ENCODE measurements around the gene CENPI. TPM values are rescaled to one million over a fixed set of nuclear protein-coding genes. Genes with fewer than 3 reads are reported as not detected.
"Not testable (repeated sequence)": the region's sequence is repeated elsewhere in the genome, so short reads cannot be mapped to it uniquely, and the experiment has no call there.

CENPI gene, protein sequence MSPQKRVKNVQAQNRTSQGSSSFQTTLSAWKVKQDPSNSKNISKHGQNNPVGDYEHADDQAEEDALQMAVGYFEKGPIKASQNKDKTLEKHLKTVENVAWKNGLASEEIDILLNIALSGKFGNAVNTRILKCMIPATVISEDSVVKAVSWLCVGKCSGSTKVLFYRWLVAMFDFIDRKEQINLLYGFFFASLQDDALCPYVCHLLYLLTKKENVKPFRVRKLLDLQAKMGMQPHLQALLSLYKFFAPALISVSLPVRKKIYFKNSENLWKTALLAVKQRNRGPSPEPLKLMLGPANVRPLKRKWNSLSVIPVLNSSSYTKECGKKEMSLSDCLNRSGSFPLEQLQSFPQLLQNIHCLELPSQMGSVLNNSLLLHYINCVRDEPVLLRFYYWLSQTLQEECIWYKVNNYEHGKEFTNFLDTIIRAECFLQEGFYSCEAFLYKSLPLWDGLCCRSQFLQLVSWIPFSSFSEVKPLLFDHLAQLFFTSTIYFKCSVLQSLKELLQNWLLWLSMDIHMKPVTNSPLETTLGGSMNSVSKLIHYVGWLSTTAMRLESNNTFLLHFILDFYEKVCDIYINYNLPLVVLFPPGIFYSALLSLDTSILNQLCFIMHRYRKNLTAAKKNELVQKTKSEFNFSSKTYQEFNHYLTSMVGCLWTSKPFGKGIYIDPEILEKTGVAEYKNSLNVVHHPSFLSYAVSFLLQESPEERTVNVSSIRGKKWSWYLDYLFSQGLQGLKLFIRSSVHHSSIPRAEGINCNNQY
- total RNA-seq (2022) (4.6 TPM in 2 replicates), Bru-seq, nascent RNA (percentile 50 among the genes with signal in this experiment), BruChase-seq, experiment 1, labeled RNA remaining after a 6-hour chase (percentile 42 among the genes with signal in this experiment), BruChase-seq, experiment 2, labeled RNA remaining after a 2-hour chase (percentile 57 among the genes with signal in this experiment)
- long read RNA-seq, partial matches to known transcripts, result 0 of 2 reads
- long read RNA-seq, other reads (novel, unspliced or antisense), result 2 of 2 reads

GRCh38 chrX:101097546-101098453 lies at the start of gene CENPI:
Gene CENPI, plus strand, starts transcription at chrX:101098204. Its CDS starts 2,867 bp downstream, at chrX:101101071.
- Mint-ChIP-seq H3K27me3 (ENCODE audit: insufficient read depth, unreplicated experiment) (peaks cover 45% of the 10 kb centered on the region), H3K4me1 (ENCODE audit: insufficient read depth, unreplicated experiment) (no peaks in the 10 kb centered on the region), H3K36me3 (ENCODE audit: insufficient read depth, unreplicated experiment) (no peaks in the 10 kb centered on the region), H3K27ac (ENCODE audit: low read depth, unreplicated experiment) (peak within 1 kb of the TSS; percentile 68), H3K9me3 (ENCODE audit: unreplicated experiment) (no peaks in the 10 kb centered on the region), H3K4me3 (ENCODE audit: unreplicated experiment) (peak within 1 kb of the TSS; percentile 90)
- TF ChIP-seq, protein P1, sequence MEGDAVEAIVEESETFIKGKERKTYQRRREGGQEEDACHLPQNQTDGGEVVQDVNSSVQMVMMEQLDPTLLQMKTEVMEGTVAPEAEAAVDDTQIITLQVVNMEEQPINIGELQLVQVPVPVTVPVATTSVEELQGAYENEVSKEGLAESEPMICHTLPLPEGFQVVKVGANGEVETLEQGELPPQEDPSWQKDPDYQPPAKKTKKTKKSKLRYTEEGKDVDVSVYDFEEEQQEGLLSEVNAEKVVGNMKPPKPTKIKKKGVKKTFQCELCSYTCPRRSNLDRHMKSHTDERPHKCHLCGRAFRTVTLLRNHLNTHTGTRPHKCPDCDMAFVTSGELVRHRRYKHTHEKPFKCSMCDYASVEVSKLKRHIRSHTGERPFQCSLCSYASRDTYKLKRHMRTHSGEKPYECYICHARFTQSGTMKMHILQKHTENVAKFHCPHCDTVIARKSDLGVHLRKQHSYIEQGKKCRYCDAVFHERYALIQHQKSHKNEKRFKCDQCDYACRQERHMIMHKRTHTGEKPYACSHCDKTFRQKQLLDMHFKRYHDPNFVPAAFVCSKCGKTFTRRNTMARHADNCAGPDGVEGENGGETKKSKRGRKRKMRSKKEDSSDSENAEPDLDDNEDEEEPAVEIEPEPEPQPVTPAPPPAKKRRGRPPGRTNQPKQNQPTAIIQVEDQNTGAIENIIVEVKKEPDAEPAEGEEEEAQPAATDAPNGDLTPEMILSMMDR (IDR thresholded peaks at IDR 0.05; ENCODE audit: unreplicated experiment), result no peak
- ChIA-PET POLR2A (interaction anchor here (0.6 to 1.0 kb wide), 5 partner anchors 9 to 293 kb away, joined by 3 to 5 read pairs (median 4); partner anchors contain the start of gene RPL36A), CTCF (interaction anchor here (0.6 kb wide), 2 partner anchors 10 to 103 kb away, joined by 3 read pairs; no protein-coding TSS in a partner anchor)
- no TSS peak for BruUV-seq (replicated peaks)
- intact Hi-C loops (cut with micrococcal nuclease), result loop anchor here (10.0 kb wide), 1 partner anchor 203 kb away; no protein-coding TSS in a partner anchor
- peak; percentile 89 for DNase-seq (ENCODE audit: unreplicated experiment)

- Mint-ChIP-seq H3K27me3 (ENCODE audit: insufficient read depth, unreplicated experiment) (no peaks in the 10 kb centered on the region), H3K4me1 (ENCODE audit: insufficient read depth, unreplicated experiment) (no peaks in the 10 kb centered on the region), H3K4me3 (ENCODE audit: unreplicated experiment) (peak overlapping the region; percentile 82), H3K9me3 (ENCODE audit: unreplicated experiment) (no peaks in the 10 kb centered on the region), H3K27ac (ENCODE audit: low read depth, unreplicated experiment) (peak overlapping the region; percentile 90), H3K36me3 (ENCODE audit: insufficient read depth, unreplicated experiment) (peaks cover 10% of the 10 kb centered on the region)
- DNase-seq (ENCODE audit: unreplicated experiment), result no peak
- no TSS peak for BruUV-seq (replicated peaks)
- TF ChIP-seq, protein P1 (IDR thresholded peaks at IDR 0.05; ENCODE audit: unreplicated experiment), result no peak
- POLR2A ChIA-PET, result no interaction called here
- intact Hi-C loops (cut with micrococcal nuclease), result loop anchor here (5.0 kb wide), 1 partner anchor 154 kb away; no protein-coding TSS in a partner anchor
- CTCF ChIA-PET, result interaction anchor here (0.6 kb wide), 1 partner anchor 604 kb away, joined by 3 read pairs; no protein-coding TSS in a partner anchor
Measured at GRCh38 chrX:101051153-101051548, 46.9 kb upstream of the CENPI start.

GRCh38 chrX:101051549-101052302 lies 46.3 kb upstream of the CENPI start, which contains the start of gene TRMT2B:
Gene TRMT2B, minus strand, starts transcription at chrX:101052111. Its CDS starts 9,822 bp downstream, at chrX:101042289.
- TF ChIP-seq, protein P1 (IDR thresholded peaks at IDR 0.05; ENCODE audit: unreplicated experiment), result no peak
- H3K4me1 Mint-ChIP-seq (ENCODE audit: insufficient read depth, unreplicated experiment), result peaks cover under 1% of the 10 kb centered on the region
- peak within 1 kb of the TSS; percentile 82 for H3K4me3 Mint-ChIP-seq (ENCODE audit: unreplicated experiment)
- ChIA-PET CTCF (interaction anchor here (0.6 kb wide), 1 partner anchor 605 kb away, joined by 3 read pairs; no protein-coding TSS in a partner anchor), POLR2A (no interaction called here)
- DNase-seq (ENCODE audit: unreplicated experiment), result peak; percentile 73
- peak within 1 kb of the TSS; percentile 90 for H3K27ac Mint-ChIP-seq (ENCODE audit: low read depth, unreplicated experiment)
- BruUV-seq (replicated peaks), result TSS peak; percentile 63
- no peaks in the 10 kb centered on the region for H3K27me3 Mint-ChIP-seq (ENCODE audit: insufficient read depth, unreplicated experiment)
- no peaks in the 10 kb centered on the region for H3K9me3 Mint-ChIP-seq (ENCODE audit: unreplicated experiment)
- intact Hi-C loops (cut with micrococcal nuclease), result loop anchor here (5.0 kb wide), 1 partner anchor 154 kb away; no protein-coding TSS in a partner anchor
- peaks cover 10% of the 10 kb centered on the region for H3K36me3 Mint-ChIP-seq (ENCODE audit: insufficient read depth, unreplicated experiment)

DNA sequence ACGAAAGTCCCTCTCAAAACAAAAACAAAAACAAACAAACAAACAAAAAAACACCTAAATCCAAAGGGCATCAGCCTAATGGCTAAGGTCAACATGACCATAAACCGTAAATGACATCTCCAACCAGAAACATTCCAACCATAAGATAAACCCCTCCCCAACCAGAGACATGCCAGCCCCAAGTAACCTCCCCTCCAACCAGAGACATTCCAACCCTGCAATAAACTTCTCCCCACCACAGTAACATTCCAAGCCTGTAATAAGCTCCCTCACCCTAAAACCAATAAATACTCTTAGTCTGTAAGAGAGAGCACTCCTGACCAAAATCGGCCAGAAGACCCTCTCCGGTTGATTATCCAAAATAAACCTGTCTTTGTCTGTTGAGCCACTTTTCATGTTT lies 41.5 kb upstream of the CENPI start:
- H3K4me3 Mint-ChIP-seq (ENCODE audit: unreplicated experiment); H3K27ac Mint-ChIP-seq (ENCODE audit: low read depth, unreplicated experiment); POLR2A ChIA-PET; intact Hi-C loops (cut with micrococcal nuclease); BruUV-seq (replicated peaks); CTCF ChIA-PET; H3K36me3 Mint-ChIP-seq (ENCODE audit: insufficient read depth, unreplicated experiment); H3K4me1 Mint-ChIP-seq (ENCODE audit: insufficient read depth, unreplicated experiment); H3K27me3 Mint-ChIP-seq (ENCODE audit: insufficient read depth, unreplicated experiment); H3K9me3 Mint-ChIP-seq (ENCODE audit: unreplicated experiment); DNase-seq (ENCODE audit: unreplicated experiment): not testable (repeated sequence)
